Right forelimb (tissue), 1 donor: ENCODE data around the gene STAMBPL1.
"Not testable (repeated sequence)": the region's sequence is repeated elsewhere in the genome, so short reads cannot be mapped to it uniquely, and the experiment has no call there.

Experiments used
- DNase-seq: peaks from one replicate; pipeline ENCODE4 v3.0.0-alpha.2; 2018

STAMBPL1 gene

GRCh38 chr10:88879534-88880281, at the start of gene STAMBPL1:
Gene STAMBPL1, plus strand, starts transcription at chr10:88880245. Its CDS starts 21,464 bp downstream, at chr10:88901709.
- no peak for DNase-seq

DNA sequence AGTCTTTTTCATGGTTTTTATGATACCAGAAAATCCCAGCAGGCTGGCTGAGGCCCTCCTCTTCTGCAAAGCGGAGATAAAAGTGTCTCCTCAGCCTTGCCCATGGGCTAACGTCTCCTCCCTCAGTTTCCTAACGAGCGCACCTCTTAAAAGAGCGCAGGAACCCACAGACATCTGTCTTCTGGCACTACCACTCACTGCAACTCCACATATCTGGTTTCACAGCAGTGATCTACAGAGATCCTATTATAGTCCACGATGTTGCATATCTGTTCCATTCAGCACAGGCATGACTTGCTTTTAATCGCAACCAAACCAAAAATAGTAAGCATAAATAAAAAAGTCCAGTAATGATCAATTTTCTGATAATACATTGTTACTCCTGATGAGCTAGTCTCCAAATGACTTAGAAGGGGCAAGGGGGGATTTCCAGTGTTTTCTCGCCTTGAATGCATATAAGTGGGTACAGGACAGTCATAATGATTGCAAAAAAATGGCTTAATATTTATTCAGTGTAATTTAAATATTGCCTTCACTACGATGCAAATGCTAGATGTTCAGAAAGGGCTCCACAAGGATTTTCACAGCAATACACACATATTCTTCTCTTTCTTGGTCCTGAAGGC, 49.3 kb upstream of the STAMBPL1 start:
- DNase-seq = no peak

GRCh38 chr10:88831709-88832108, 48.3 kb upstream of the STAMBPL1 start:
- DNase-seq = no peak

DNA sequence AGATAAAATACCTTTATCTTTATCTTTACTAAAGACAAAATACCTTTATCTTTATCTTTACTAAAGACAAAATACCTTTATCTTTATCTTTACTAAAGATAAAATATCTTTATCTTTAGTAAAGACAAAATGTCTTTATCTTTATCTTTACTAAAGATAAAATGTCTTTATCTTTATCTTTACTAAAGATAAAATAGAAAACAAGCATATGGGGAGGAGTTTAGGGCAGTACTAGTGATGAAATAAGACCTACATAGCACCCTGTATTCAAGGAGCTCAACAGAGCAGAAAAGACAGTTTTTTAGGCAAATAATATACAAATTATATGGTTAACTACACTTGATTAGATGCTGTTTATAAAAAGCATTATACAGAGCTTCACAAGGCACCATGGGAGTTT, 47.7 kb upstream of the STAMBPL1 start:
- DNase-seq = no peak

DNA sequence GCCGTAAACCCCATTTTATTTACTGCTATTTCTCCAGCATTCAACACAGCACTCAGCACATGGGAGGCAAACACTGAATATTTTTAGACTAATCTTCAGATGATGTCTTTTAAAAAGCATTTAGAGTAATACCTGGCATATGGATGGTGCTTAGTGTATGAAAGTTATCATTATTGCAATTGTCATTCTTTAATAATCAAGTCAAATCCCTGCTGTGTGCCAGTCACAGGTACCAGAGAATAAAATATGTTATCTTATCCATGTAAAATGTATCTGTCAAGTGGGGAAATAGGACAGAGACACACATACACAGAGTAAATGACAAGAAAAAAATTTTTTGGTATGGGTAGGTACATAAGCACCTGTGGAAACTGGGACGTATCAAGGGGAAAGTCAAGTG, 46.9 kb upstream of the STAMBPL1 start:
- no peak for DNase-seq

DNA sequence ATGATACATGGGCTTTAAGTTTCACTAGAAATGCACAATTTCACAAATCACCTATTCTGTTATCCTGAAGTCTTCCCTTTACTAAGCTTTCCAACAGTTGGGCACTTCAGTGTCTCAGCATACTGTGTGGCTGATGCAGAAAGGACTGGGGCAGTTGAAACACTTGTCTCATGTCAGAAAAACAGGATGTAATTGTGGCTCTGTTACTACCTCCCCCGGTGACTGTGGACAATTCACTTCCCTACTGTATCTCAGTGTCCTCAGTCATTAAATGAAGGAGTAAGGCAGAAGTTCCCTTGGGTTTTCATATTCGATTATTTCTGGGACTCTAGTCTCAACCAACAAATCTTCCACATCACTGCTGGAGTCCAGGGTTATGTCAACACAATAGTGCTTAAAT, 46.3 kb upstream of the STAMBPL1 start:
- DNase-seq = no peak

GRCh38 chr10:88835096-88835909, 44.7 kb upstream of the STAMBPL1 start:
- peak; percentile 83 for DNase-seq

DNA sequence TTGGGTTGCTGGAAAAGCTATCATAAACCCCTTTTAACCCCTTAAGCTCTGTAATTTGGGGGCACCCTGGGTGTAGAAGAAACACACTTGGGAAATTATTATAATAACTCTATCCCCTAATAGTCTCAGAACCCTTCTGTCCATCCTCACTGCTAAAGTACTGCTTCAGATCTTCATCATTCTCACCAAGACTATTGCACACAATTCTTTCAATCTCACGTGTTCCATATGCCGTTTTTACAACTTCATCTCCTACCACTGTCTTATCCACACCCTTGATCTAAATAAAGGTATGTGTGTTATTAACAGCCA, 44.2 kb upstream of the STAMBPL1 start:
- DNase-seq = no peak

GRCh38 chr10:88837632-88838031, 42.4 kb upstream of the STAMBPL1 start:
- not testable (repeated sequence) for DNase-seq

- DNase-seq = no peak
Measured at GRCh38 chr10:88838766-88839350, 41.2 kb upstream of the STAMBPL1 start.

GRCh38 chr10:88840104-88840503, 39.9 kb upstream of the STAMBPL1 start:
- DNase-seq = no peak

DNA sequence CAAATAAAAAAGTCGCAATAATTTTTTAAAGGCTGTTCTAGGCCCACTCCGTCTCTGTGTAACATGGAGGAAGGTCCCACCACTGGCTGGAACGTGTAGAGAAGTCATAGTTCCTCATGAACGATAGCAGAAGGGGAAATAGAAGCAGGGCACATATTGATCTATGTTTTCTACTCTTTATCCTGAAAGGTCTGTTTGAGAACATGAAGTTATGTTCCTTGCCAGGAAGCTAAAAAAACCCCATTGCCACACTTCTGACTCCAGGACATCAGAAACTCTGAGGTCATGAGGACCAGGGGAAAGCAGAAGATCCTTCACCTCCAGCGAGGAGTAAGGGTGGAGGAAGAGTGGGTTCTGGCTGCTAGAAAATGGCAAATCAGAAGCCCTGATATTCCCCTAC, 39.2 kb upstream of the STAMBPL1 start:
- DNase-seq = no peak

GRCh38 chr10:88841316-88842111, 38.5 kb upstream of the STAMBPL1 start:
- DNase-seq = no peak

DNA sequence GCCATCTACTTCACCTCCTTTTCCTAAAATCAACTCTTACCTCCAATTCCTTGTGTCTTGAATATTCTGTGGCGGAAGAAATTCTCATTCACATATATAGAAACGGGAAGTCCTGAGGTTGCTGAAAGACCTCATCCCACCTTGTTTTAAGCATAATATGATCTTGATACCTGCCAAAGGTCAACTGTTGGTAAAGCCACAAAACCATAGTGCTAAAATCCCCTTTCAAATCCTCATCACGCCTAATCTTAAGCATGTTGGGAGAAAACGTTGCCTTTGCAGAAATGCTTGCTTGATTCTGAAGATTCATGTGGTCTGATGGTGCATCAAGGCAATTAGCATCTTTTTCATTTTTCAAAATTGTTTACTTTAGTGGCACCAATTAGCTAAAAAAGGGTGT, 36.9 kb upstream of the STAMBPL1 start:
- DNase-seq = no peak

DNA sequence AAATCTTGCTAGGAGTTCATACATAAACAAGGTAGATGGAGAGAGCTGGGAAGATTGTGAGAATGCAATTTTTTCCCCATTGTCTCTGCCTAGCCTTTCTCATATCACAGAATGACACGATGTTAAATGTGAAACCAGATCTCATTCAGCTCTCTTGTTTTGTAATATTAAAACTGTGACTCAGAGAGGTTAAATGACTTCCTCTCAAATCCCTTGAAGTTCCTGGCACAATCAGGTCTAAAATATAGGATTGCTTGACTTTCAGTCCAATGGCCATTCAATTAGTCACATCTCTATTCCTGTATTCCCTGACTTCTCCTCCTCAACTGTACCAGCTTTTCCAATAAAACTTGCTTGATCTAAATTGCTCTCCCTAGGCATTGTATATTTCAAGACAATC, 31.5 kb upstream of the STAMBPL1 start:
- no peak for DNase-seq

DNA sequence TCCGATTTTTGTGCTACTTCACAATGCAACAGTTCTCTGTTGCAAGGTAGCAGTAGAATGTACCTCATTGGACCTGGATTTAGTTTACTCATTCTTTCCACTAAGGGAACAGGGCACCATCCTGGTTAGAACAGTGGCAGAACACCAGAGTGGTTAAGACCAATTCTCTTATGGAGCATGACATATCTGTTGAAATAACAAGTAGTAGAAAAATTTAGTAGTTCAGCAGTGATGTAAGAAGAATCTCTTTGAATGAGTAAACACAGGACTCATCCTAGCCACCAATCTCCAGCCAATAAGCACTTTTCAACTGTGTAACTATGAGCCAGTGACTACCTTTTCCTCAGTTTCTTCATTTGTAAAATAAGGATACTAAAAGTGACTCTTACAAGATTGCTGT, 30.8 kb upstream of the STAMBPL1 start:
- no peak for DNase-seq

GRCh38 chr10:88850712-88851111, 29.3 kb upstream of the STAMBPL1 start:
- no peak for DNase-seq

DNA sequence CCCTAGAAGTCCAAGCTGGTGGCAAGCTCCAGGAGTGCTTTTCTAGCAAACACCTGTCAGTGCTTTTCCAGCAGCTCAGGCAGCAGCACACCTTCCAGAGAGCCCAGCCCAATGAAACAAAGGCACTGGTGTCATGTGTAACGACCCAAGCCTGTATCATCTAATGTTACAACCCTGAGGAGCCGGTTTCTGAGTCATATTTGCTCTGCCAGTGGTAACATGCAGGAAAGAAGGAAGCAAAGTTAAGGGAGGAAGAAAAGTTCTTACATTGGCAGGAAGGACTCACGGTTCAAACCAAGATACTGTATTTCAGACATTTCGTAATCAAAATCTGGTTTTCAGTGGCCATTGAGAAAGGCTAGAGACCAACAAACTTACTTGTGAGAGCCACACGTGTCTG, 28.3 kb upstream of the STAMBPL1 start, which contains the start of gene ANKRD22:
Gene ANKRD22 (minus strand): TSS at position 139 of the 400 bp plus-strand sequence. CDS start 237 bp downstream, outside the sequence.
- no peak for DNase-seq

- DNase-seq = no peak
Measured at GRCh38 chr10:88852327-88852726, 27.7 kb upstream of the STAMBPL1 start.

DNA sequence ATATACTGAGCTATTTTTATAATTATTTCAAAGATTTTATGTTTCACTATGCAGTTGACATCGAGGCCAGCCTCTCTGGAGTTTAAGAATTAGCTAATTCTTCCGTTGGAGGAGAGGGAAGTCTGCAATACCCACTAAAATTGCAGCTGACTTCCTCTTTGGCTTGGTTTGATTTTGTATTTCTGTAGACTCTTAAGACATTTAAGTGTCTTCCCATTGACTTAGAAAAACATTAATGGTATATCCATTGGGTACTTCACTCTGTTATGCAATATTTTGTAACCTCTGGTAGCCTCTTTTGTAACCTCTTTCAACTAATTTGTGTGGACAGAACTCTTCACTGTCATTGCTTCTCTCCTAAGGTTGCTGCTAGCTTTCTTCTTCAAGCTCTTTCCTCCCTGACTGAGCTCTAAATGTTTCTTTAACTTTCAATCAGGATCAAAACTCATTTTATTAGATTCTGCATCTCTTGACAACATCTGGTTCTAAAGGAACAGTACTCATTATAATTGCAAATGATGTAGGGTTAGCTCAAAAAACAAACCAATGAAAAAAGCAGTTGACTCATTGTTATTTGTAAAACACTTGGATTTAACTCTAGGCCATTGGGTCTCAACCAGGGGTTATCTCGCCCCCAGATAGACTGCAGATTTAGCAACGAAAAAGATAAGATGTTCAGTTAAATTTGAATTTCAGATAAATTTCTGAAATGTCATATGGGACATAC, 26.7 kb upstream of the STAMBPL1 start:
- DNase-seq = no peak

DNA sequence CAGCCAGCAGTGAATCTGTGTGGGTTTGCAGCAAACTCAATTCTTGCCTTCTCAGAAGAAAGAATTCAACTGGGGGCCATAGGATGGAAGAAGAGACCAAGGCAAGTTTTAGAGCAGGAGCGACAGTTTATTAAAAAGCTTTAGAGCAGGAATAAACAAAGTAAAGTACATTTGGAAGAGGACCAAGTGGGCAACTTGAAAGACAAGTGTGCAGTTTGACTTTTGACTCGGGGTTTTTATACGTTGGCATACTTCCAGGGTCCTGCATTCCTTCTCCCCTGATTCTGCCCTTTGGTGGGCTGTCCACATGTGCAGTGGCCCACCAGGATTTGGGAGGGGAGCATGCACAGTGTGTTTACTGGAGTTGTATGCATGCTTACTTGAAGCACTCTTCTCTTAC, 25.4 kb upstream of the STAMBPL1 start:
- DNase-seq = no peak

DNA sequence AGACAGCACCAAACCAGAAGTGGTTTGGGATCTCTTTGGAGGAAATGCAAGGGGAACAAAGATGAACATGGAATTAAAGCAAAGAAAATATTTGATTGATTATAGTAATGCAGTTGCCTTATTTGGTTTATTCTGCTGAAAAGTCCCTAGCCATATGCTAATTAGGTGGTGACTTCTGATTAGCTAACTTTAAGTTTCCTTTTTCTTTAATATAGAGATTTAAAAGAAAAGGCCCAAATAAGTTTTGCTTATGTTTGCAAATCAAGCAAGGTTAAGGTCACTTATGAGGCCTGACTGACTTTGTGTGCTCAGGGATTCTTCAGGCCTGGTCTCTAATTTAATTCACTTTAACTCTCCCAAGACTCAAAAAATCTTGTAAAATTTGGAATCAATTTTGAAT, 22.2 kb upstream of the STAMBPL1 start:
- DNase-seq = no peak
